GM19455 (cell line): ENCODE results near the gene REXO2.

Experiments
- ATAC-seq: cut with Tn5 transposase; IDR thresholded peaks from one replicate; pipeline ENCODE4 v1.9.1; 2021; ENCODE audit not compliant: unreplicated experiment

REXO2 gene

GRCh38 chr11:114440971-114441763, 1.9 kb downstream of the REXO2 start:
- no peak for ATAC-seq

GRCh38 chr11:114441921-114442320, 2.7 kb downstream of the REXO2 start:
- no peak for ATAC-seq

GRCh38 chr11:114442536-114442935, 3.3 kb downstream of the REXO2 start:
- ATAC-seq, result no peak

- ATAC-seq, result no peak
These were observed 8.2 kb downstream of the REXO2 start for GRCh38 chr11:114447444-114447843.

GRCh38 chr11:114447892-114448291, 8.6 kb downstream of the REXO2 start:
- no peak for ATAC-seq

GRCh38 chr11:114448749-114449482, 9.6 kb downstream of the REXO2 start:
- no peak for ATAC-seq

GRCh38 chr11:114449845-114450244, 10.6 kb downstream of the REXO2 start:
- ATAC-seq, result no peak

- no peak for ATAC-seq
These were observed 13.1 kb downstream of the REXO2 start for GRCh38 chr11:114452399-114452798.

- ATAC-seq, result no peak
These were observed 24.7 kb downstream of the REXO2 start for GRCh38 chr11:114463999-114464398.

- ATAC-seq, result no peak
These were observed 27.5 kb downstream of the REXO2 start for GRCh38 chr11:114466742-114467141.

GRCh38 chr11:114472661-114473060, 33.4 kb downstream of the REXO2 start:
- ATAC-seq, result no peak

GRCh38 chr11:114478001-114478410, 38.7 kb downstream of the REXO2 start:
- no peak for ATAC-seq

- ATAC-seq, result no peak
These were observed 39.5 kb downstream of the REXO2 start for GRCh38 chr11:114478768-114479167.

- ATAC-seq, result no peak
These were observed 40.1 kb downstream of the REXO2 start for GRCh38 chr11:114479331-114479730.

- ATAC-seq, result no peak
These were observed 42.8 kb downstream of the REXO2 start for GRCh38 chr11:114482114-114482513.

- no peak for ATAC-seq
These were observed 44.7 kb downstream of the REXO2 start for GRCh38 chr11:114483929-114484328.

GRCh38 chr11:114496915-114497314, 57.6 kb downstream of the REXO2 start:
- no peak for ATAC-seq

GRCh38 chr11:114499756-114500155, 60.5 kb downstream of the REXO2 start:
- no peak for ATAC-seq
